SK-N-SH treated with all-trans-retinoic acid at 6 μM for 48 hours (cell line): ENCODE data around the gene PRKAB1.

Source experiments
- ATAC-seq: fragments of 200-7000 bp; cut with Tn5 transposase; 3 replicates; pipeline ENCODE4 v1.9.1; 2020; ENCODE audit warnings: mild to moderate bottlenecking, moderate library complexity
- ARNTL ChIP-seq: fragments of 450-650 bp; formaldehyde crosslinking; IDR thresholded peaks from 2 replicates; pipeline ENCODE4 v1.5.0; 2020; ENCODE audit warnings: low read depth, mild to moderate bottlenecking, moderate library complexity, borderline replicate concordance
- BACH2 ChIP-seq: fragments of 250-450 bp; sonication (Bioruptor Pico); IDR thresholded peaks from 2 replicates; pipeline ENCODE4 v1.9.0; 2021; ENCODE audit warnings: mild to moderate bottlenecking, borderline replicate concordance
- CREB5 ChIP-seq: fragments of 250-450 bp; sonication (Bioruptor Pico); IDR thresholded peaks from 2 replicates; pipeline ENCODE4 v1.5.1; 2020; ENCODE audit warnings: low read depth, mild to moderate bottlenecking, moderate library complexity
- CSDC2 ChIP-seq: fragments of 250-450 bp; sonication (Bioruptor Pico); IDR thresholded peaks from 2 replicates; pipeline ENCODE4 v1.5.0; 2020; ENCODE audit warnings: mild to moderate bottlenecking, moderate library complexity
- CSRNP3 ChIP-seq: fragments of 250-450 bp; sonication (Bioruptor Pico); IDR thresholded peaks from 2 replicates; pipeline ENCODE4 v1.5.1; 2021; ENCODE audit warnings: mild to moderate bottlenecking, moderate library complexity
- ESRRG ChIP-seq: fragments of 250-450 bp; sonication (Bioruptor Pico); IDR thresholded peaks from 2 replicates; pipeline ENCODE4 v1.6.1; 2021; ENCODE audit warnings: mild to moderate bottlenecking
- GLIS3 ChIP-seq: fragments of 250-450 bp; sonication (Bioruptor Pico); IDR thresholded peaks from 2 replicates; pipeline ENCODE4 v1.5.0; 2020; ENCODE audit warnings: mild to moderate bottlenecking, moderate library complexity
- PPARA ChIP-seq: fragments of 250-450 bp; sonication (Bioruptor Pico); IDR thresholded peaks from 2 replicates; pipeline ENCODE4 v1.5.0; 2020; ENCODE audit warnings: mild to moderate bottlenecking, borderline replicate concordance
- RARB ChIP-seq: fragments of 250-450 bp; sonication (Bioruptor Pico); IDR thresholded peaks from 2 replicates; pipeline ENCODE4 v1.8.0; 2021; ENCODE audit warnings: mild to moderate bottlenecking, moderate library complexity
- SNAI2 ChIP-seq: fragments of 250-450 bp; sonication (Bioruptor Pico); IDR thresholded peaks from 2 replicates; pipeline ENCODE4 v1.5.0; 2020; ENCODE audit warnings: mild to moderate bottlenecking, moderate library complexity
- TCF4 ChIP-seq: fragments of 250-450 bp; sonication (Bioruptor Pico); IDR thresholded peaks from 2 replicates; pipeline ENCODE4 v1.8.0; 2021; ENCODE audit warnings: mild to moderate bottlenecking, moderate library complexity, borderline replicate concordance
- TOX ChIP-seq: fragments of 250-450 bp; sonication (Bioruptor Pico); IDR thresholded peaks from 2 replicates; pipeline ENCODE4 v1.8.0; 2021; ENCODE audit warnings: mild to moderate bottlenecking, moderate library complexity, borderline replicate concordance
- ZC3H10 ChIP-seq: fragments of 250-450 bp; sonication (Bioruptor Pico); IDR thresholded peaks from 2 replicates; pipeline ENCODE4 v1.5.1; 2021; ENCODE audit warnings: mild to moderate bottlenecking, moderate library complexity
- ZFP3 ChIP-seq: fragments of 250-450 bp; sonication (Bioruptor Pico); IDR thresholded peaks from 2 replicates; pipeline ENCODE4 v1.5.0; 2020; ENCODE audit warnings: mild to moderate bottlenecking, moderate library complexity
- ZFP30 ChIP-seq: fragments of 450-650 bp; formaldehyde crosslinking; IDR thresholded peaks from 2 replicates; pipeline ENCODE4 v1.5.0; 2022; ENCODE audit warnings: mild to moderate bottlenecking, moderate library complexity
- ZNF565 ChIP-seq: fragments of 450-650 bp; formaldehyde crosslinking; conservative IDR thresholded peaks from 2 replicates; pipeline ENCODE4 v1.5.0; 2020; ENCODE audit warnings: low read depth, mild to moderate bottlenecking, moderate library complexity
- ZNF8 ChIP-seq: fragments of 450-650 bp; formaldehyde crosslinking; IDR thresholded peaks from 2 replicates; pipeline ENCODE4 v1.5.0; 2020; ENCODE audit warnings: mild to moderate bottlenecking, moderate library complexity
- TF ChIP-seq, protein P1 (sequence below): fragments of 250-450 bp; sonication (Bioruptor Pico); IDR thresholded peaks from 2 replicates; pipeline ENCODE4 v1.5.0; 2020; ENCODE audit warnings: mild to moderate bottlenecking, moderate library complexity

PRKAB1 gene

GRCh38 chr12:119659289-119659897 lies 8.5 kb upstream of the PRKAB1 start:
- peak; percentile 56; the same call in 1 of the 3 replicates for ATAC-seq
- TF ChIP-seq RARB (no peak), TCF4 (no peak)
- TF ChIP-seq, all 23 proteins: peak for 0

- TF ChIP-seq RARB (no peak), ESRRG (CRISPR knock-in tag) (no peak), TOX (no peak), TCF4 (no peak), ZC3H10 (CRISPR knock-in tag) (no peak)
- TF ChIP-seq, protein P1, sequence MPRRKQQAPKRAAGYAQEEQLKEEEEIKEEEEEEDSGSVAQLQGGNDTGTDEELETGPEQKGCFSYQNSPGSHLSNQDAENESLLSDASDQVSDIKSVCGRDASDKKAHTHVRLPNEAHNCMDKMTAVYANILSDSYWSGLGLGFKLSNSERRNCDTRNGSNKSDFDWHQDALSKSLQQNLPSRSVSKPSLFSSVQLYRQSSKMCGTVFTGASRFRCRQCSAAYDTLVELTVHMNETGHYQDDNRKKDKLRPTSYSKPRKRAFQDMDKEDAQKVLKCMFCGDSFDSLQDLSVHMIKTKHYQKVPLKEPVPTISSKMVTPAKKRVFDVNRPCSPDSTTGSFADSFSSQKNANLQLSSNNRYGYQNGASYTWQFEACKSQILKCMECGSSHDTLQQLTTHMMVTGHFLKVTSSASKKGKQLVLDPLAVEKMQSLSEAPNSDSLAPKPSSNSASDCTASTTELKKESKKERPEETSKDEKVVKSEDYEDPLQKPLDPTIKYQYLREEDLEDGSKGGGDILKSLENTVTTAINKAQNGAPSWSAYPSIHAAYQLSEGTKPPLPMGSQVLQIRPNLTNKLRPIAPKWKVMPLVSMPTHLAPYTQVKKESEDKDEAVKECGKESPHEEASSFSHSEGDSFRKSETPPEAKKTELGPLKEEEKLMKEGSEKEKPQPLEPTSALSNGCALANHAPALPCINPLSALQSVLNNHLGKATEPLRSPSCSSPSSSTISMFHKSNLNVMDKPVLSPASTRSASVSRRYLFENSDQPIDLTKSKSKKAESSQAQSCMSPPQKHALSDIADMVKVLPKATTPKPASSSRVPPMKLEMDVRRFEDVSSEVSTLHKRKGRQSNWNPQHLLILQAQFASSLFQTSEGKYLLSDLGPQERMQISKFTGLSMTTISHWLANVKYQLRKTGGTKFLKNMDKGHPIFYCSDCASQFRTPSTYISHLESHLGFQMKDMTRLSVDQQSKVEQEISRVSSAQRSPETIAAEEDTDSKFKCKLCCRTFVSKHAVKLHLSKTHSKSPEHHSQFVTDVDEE, result no peak
- ATAC-seq, result no peak
Measured at GRCh38 chr12:119660076-119660475, 7.9 kb upstream of the PRKAB1 start.

DNA sequence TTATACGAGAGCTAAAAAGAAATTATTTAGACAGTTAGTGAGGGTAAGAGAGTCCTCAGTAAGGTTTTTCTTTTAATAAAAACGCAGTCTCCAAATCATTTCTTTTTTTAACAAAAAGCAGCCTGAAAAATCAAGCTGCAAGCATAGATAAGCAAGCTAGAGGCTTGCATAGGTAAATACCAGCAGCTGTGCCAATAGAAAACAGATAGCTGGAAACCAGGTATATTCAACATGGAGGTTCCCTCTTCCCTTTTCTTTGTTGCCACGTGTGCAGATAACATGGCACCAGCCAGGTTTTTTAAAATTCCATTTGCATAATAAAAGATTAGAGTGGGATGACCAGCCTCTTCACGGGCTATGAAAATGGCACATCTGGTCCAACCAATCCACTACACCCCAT lies 6.1 kb upstream of the PRKAB1 start:
- TF ChIP-seq ARNTL (no peak), GLIS3 (CRISPR knock-in tag) (no peak), SNAI2 (no peak), CREB5 (CRISPR knock-in tag) (no peak)
- TF ChIP-seq, protein P1, result no peak

GRCh38 chr12:119664642-119665041 lies 3.3 kb upstream of the PRKAB1 start:
- TF ChIP-seq ZNF8 (CRISPR knock-in tag), result no peak
- TF ChIP-seq ZNF565 (CRISPR knock-in tag), result no peak
- TF ChIP-seq ZFP30, result no peak
- TF ChIP-seq PPARA (CRISPR knock-in tag), result no peak
- ATAC-seq, result no peak

More for the DNA sequence above, 6.1 kb upstream of the PRKAB1 start:
- no peak for ATAC-seq

- no peak for ATAC-seq
- TF ChIP-seq ARNTL, result no peak
- TF ChIP-seq CSRNP3 (CRISPR knock-in tag), result no peak
- TF ChIP-seq ESRRG (CRISPR knock-in tag), result no peak
- TF ChIP-seq TCF4, result no peak
- no peak for TF ChIP-seq CSDC2 (CRISPR knock-in tag)
- no peak for TF ChIP-seq BACH2 (CRISPR knock-in tag)
- TF ChIP-seq CREB5 (CRISPR knock-in tag), result no peak
- no peak for TF ChIP-seq TOX
- TF ChIP-seq ZFP30, result no peak
- TF ChIP-seq ZFP3, result no peak
Measured at GRCh38 chr12:119665164-119665929, 2.6 kb upstream of the PRKAB1 start.
